ENCODE results near the gene SRP14.

Gene SRP14

GRCh38 chr15:40067921-40068624 lies 29.1 kb upstream of the SRP14 start:
- no peak for FAIRE-seq

GRCh38 chr15:40066589-40066988 lies 27.6 kb upstream of the SRP14 start:
- FAIRE-seq: no peak

- FAIRE-seq: no peak
Observed at GRCh38 chr15:40065166-40065565, 26.2 kb upstream of the SRP14 start.

- no peak for FAIRE-seq
Observed at GRCh38 chr15:40064231-40064894, 25.4 kb upstream of the SRP14 start.

GRCh38 chr15:40063563-40064011 lies 24.6 kb upstream of the SRP14 start:
- FAIRE-seq: no peak

GRCh38 chr15:40062816-40063562 lies 24.0 kb upstream of the SRP14 start:
- FAIRE-seq: no peak

- no peak for FAIRE-seq
Observed at GRCh38 chr15:40061212-40061901, 22.4 kb upstream of the SRP14 start.

- no peak for FAIRE-seq
Observed at GRCh38 chr15:40060236-40060961, 21.4 kb upstream of the SRP14 start.

GRCh38 chr15:40059821-40060220 lies 20.8 kb upstream of the SRP14 start:
- FAIRE-seq: no peak

- FAIRE-seq: no peak
Observed at GRCh38 chr15:40058476-40059140, 19.6 kb upstream of the SRP14 start.

- FAIRE-seq: no peak
Observed at GRCh38 chr15:40055576-40056293, 16.8 kb upstream of the SRP14 start.

GRCh38 chr15:40054855-40055575 lies 16.0 kb upstream of the SRP14 start:
- FAIRE-seq: no peak

GRCh38 chr15:40054605-40054854 lies 15.5 kb upstream of the SRP14 start:
- no peak for FAIRE-seq

GRCh38 chr15:40053831-40054604 lies 15.0 kb upstream of the SRP14 start:
- no peak for FAIRE-seq

- no peak for FAIRE-seq
Observed at GRCh38 chr15:40053079-40053830, 14.3 kb upstream of the SRP14 start.

- no peak for FAIRE-seq
Observed at GRCh38 chr15:40052604-40053003, 13.6 kb upstream of the SRP14 start.

- FAIRE-seq: no peak
Observed at GRCh38 chr15:40051616-40052415, 12.8 kb upstream of the SRP14 start.

- no peak for FAIRE-seq
Observed at GRCh38 chr15:40050788-40051470, 11.9 kb upstream of the SRP14 start.

All from A204.1 (cell line).